ENCODE measurements around the gene CRISPLD2. TPM values are rescaled to one million over a fixed set of nuclear protein-coding genes. Genes with fewer than 3 reads are reported as not detected.

The CRISPLD2 gene
- total RNA-seq, 1 donor from 2014 or later, result 17.8 TPM

- no peak for DNase-seq (ENCODE audit: extremely low spot score, unreplicated experiment)
- TF ChIP-seq, protein P1, sequence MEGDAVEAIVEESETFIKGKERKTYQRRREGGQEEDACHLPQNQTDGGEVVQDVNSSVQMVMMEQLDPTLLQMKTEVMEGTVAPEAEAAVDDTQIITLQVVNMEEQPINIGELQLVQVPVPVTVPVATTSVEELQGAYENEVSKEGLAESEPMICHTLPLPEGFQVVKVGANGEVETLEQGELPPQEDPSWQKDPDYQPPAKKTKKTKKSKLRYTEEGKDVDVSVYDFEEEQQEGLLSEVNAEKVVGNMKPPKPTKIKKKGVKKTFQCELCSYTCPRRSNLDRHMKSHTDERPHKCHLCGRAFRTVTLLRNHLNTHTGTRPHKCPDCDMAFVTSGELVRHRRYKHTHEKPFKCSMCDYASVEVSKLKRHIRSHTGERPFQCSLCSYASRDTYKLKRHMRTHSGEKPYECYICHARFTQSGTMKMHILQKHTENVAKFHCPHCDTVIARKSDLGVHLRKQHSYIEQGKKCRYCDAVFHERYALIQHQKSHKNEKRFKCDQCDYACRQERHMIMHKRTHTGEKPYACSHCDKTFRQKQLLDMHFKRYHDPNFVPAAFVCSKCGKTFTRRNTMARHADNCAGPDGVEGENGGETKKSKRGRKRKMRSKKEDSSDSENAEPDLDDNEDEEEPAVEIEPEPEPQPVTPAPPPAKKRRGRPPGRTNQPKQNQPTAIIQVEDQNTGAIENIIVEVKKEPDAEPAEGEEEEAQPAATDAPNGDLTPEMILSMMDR (conservative IDR thresholded peaks at IDR 0.05), result no peak
- Mint-ChIP-seq H3K27me3 (no peaks in the 10 kb centered on the region), H3K9me3 (no peaks in the 10 kb centered on the region), H3K4me3 (no peak overlapping the region), H3K4me1 (ENCODE audit: unreplicated experiment) (peaks cover 20% of the 10 kb centered on the region), H3K36me3 (no peaks in the 10 kb centered on the region), H3K27ac (no peak overlapping the region)
Observed at GRCh38 chr16:84949772-84950436, 130.1 kb downstream of the CRISPLD2 start.

GRCh38 chr16:84950906-84951305, 131.1 kb downstream of the CRISPLD2 start:
- Mint-ChIP-seq H3K27ac (no peak overlapping the region), H3K36me3 (no peaks in the 10 kb centered on the region), H3K4me1 (ENCODE audit: unreplicated experiment) (peaks cover 20% of the 10 kb centered on the region), H3K4me3 (no peak overlapping the region), H3K9me3 (no peaks in the 10 kb centered on the region), H3K27me3 (no peaks in the 10 kb centered on the region)
- TF ChIP-seq, protein P1 (conservative IDR thresholded peaks at IDR 0.05), result peak; percentile 40
- no peak for DNase-seq (ENCODE audit: extremely low spot score, unreplicated experiment)

GRCh38 chr16:84952335-84953189, 132.8 kb downstream of the CRISPLD2 start:
- H3K27ac Mint-ChIP-seq, result peak overlapping the region; percentile 72
- H3K27me3 Mint-ChIP-seq, result no peaks in the 10 kb centered on the region
- TF ChIP-seq, protein P1 (conservative IDR thresholded peaks at IDR 0.05), result peak; percentile 96
- H3K9me3 Mint-ChIP-seq, result no peaks in the 10 kb centered on the region
- H3K36me3 Mint-ChIP-seq, result no peaks in the 10 kb centered on the region
- H3K4me3 Mint-ChIP-seq, result peak overlapping the region; percentile 55
- H3K4me1 Mint-ChIP-seq (ENCODE audit: unreplicated experiment), result peaks cover 20% of the 10 kb centered on the region
- peak; percentile 82 for DNase-seq (ENCODE audit: extremely low spot score, unreplicated experiment)

GRCh38 chr16:84953190-84953746, 133.5 kb downstream of the CRISPLD2 start:
- H3K9me3 Mint-ChIP-seq, result no peaks in the 10 kb centered on the region
- no peaks in the 10 kb centered on the region for H3K36me3 Mint-ChIP-seq
- H3K27ac Mint-ChIP-seq, result peak overlapping the region; percentile 23
- H3K4me3 Mint-ChIP-seq, result no peak overlapping the region
- no peaks in the 10 kb centered on the region for H3K27me3 Mint-ChIP-seq
- H3K4me1 Mint-ChIP-seq (ENCODE audit: unreplicated experiment), result peaks cover 20% of the 10 kb centered on the region
- TF ChIP-seq, protein P1 (conservative IDR thresholded peaks at IDR 0.05), result no peak
- DNase-seq (ENCODE audit: extremely low spot score, unreplicated experiment), result no peak

DNA sequence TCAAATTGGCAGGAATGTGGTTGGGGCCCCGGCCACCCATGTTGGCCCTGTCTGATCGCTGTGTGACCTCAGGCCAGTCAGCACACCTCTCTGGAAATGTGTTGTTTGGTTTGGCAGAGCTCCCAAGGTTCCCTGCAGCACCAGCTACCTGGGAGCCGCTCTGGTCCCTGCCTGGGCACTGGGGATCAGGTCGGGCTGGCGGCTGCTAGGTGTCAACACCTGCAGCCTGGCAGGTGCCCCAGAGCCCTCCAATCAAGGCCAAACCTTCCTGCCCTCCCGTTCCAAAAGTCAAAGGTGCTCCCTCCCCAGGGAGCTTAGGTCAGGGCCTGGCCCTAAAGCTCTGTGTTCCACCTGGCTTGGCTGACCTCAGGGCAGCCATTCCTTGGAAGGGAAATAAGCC, 135.6 kb downstream of the CRISPLD2 start:
- Mint-ChIP-seq H3K27ac (no peak overlapping the region), H3K27me3 (no peaks in the 10 kb centered on the region), H3K36me3 (no peaks in the 10 kb centered on the region), H3K4me1 (ENCODE audit: unreplicated experiment) (peaks cover 16% of the 10 kb centered on the region), H3K4me3 (no peak overlapping the region), H3K9me3 (no peaks in the 10 kb centered on the region)
- TF ChIP-seq, protein P1 (conservative IDR thresholded peaks at IDR 0.05), result no peak
- no peak for DNase-seq (ENCODE audit: extremely low spot score, unreplicated experiment)
